HCT116 (cell line): ENCODE data around the gene CRIM1.

Source experiments
- CEBPB ChIP-seq: IDR thresholded peaks from 2 replicates; pipeline ENCODE4 v1.6.1; 2012; ENCODE audit warnings: low read depth
- EZH2 ChIP-seq: fragments of 200-600 bp; sonication (generic); IDR thresholded peaks from 2 replicates; pipeline ENCODE4 v1.6.1; 2017; ENCODE audit warnings: antibody characterized with exemption, mixed run types
- FOSL1 ChIP-seq: IDR thresholded peaks from 2 replicates; pipeline ENCODE4 v1.6.1; 2012; ENCODE audit warnings: low read depth
- POLR2AphosphoS5 ChIP-seq: IDR thresholded peaks from 2 replicates; pipeline ENCODE4 v1.6.1; 2011; ENCODE audit warnings: mild to moderate bottlenecking, low read depth, low read length, moderate library complexity
- RAD21 ChIP-seq: IDR thresholded peaks from 2 replicates; pipeline ENCODE4 v1.6.1; 2012; ENCODE audit warnings: low read depth, mild to moderate bottlenecking
- SIN3A ChIP-seq: IDR thresholded peaks from 2 replicates; pipeline ENCODE4 v1.6.1; 2012; ENCODE audit warnings: low read depth
- TF ChIP-seq, protein P1 (sequence below), 3 experiments: fragments of 200-600 bp in 1 of 3; sonication (generic) in 1 of 3; IDR thresholded peaks in 2 of 3; conservative IDR thresholded peaks in 1 of 3; 2 replicates each; pipeline ENCODE4 v1.5.1; 2012 to 2017; ENCODE audit warnings: low read depth in 2 of 3, low read length in 2 of 3, antibody characterized with exemption in 1 of 3, borderline replicate concordance in 1 of 3, control low read depth in 1 of 3, mild to moderate bottlenecking in 1 of 3, mixed read lengths in 1 of 3, mixed run types in 1 of 3, moderate library complexity in 1 of 3; ENCODE audit not compliant: insufficient read depth in 1 of 3

DNA sequence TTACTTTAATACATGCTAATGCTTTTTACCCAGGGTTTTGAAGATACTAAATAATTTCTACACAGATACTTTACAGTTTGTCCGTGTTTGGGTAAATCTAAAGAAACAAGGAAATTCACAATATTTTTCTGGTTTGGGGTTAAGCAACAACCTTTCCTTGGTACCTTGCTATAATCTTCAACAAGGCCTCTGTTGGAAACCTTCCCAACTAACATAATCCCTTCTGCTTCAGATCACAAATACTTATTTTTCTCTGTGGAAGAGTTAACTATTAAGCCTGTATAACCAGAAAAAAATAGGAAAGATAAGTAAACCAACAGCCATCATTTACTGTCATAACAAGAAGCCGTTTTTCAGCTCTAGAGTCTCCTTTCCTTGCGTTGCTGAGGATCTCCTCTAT lies 227.4 kb downstream of the CRIM1 start:
- TF ChIP-seq, protein P1, sequence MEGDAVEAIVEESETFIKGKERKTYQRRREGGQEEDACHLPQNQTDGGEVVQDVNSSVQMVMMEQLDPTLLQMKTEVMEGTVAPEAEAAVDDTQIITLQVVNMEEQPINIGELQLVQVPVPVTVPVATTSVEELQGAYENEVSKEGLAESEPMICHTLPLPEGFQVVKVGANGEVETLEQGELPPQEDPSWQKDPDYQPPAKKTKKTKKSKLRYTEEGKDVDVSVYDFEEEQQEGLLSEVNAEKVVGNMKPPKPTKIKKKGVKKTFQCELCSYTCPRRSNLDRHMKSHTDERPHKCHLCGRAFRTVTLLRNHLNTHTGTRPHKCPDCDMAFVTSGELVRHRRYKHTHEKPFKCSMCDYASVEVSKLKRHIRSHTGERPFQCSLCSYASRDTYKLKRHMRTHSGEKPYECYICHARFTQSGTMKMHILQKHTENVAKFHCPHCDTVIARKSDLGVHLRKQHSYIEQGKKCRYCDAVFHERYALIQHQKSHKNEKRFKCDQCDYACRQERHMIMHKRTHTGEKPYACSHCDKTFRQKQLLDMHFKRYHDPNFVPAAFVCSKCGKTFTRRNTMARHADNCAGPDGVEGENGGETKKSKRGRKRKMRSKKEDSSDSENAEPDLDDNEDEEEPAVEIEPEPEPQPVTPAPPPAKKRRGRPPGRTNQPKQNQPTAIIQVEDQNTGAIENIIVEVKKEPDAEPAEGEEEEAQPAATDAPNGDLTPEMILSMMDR (IDR thresholded peaks at IDR 0.05 in 2 of 3, conservative IDR thresholded peaks at IDR 0.05 in 1 of 3; ENCODE audit: borderline replicate concordance in 1 of 3, insufficient read depth in 1 of 3, low read depth in 2 of 3, low read length in 2 of 3), result no peak
- TF ChIP-seq FOSL1, result no peak
- no peak for TF ChIP-seq SIN3A
- no peak for TF ChIP-seq EZH2
- TF ChIP-seq POLR2AphosphoS5, result no peak
- TF ChIP-seq RAD21, result no peak
- no peak for TF ChIP-seq CEBPB
